SK-N-SH (cell line): ENCODE results near the gene CHAF1A.

Experiments used
- CTCF ChIP-seq: fragments of 200-600 bp; sonication (generic); IDR thresholded peaks from 2 replicates; pipeline ENCODE4 v1.6.1; 2017; ENCODE audit warnings: antibody characterized with exemption, mild to moderate bottlenecking, moderate library complexity
- EP300 ChIP-seq, 2 experiments: IDR thresholded peaks; 2 replicates each; pipeline versions ENCODE4 v1.4.0 to v1.6.1; 2012; ENCODE audit warnings: borderline replicate concordance in 1 of 2, low read depth in 1 of 2, low read length in 1 of 2
- EZH2phosphoT487 ChIP-seq: fragments of 200-600 bp; sonication (generic); IDR thresholded peaks from 2 replicates; pipeline ENCODE4 v1.6.1; 2017; ENCODE audit warnings: low read depth, mixed run types, mild to moderate bottlenecking, antibody characterized with exemption, moderate library complexity, borderline replicate concordance
- GABPA ChIP-seq: IDR thresholded peaks from 2 replicates; pipeline ENCODE4 v1.4.0; 2012; ENCODE audit warnings: low read depth, mild to moderate bottlenecking
- JUND ChIP-seq: IDR thresholded peaks from 2 replicates; pipeline ENCODE4 v1.4.0; 2012
- POLR2AphosphoS5 ChIP-seq: IDR thresholded peaks from 2 replicates; pipeline ENCODE4 v1.6.1; 2012; ENCODE audit warnings: low read depth, low read length
- RAD21 ChIP-seq: IDR thresholded peaks from 2 replicates; pipeline ENCODE4 v1.6.1; 2012; ENCODE audit warnings: mild to moderate bottlenecking, low read length
- RFX5 ChIP-seq: IDR thresholded peaks from 2 replicates; pipeline ENCODE4 v1.6.1; 2012; ENCODE audit warnings: mild to moderate bottlenecking, improper control_type of control experiment, low read length
- SIN3A ChIP-seq: IDR thresholded peaks from 2 replicates; pipeline ENCODE4 v1.6.1; 2012; ENCODE audit warnings: low read depth, mild to moderate bottlenecking, low read length, moderate library complexity, borderline replicate concordance
- TAF1 ChIP-seq: IDR thresholded peaks from 2 replicates; pipeline ENCODE4 v1.6.1; 2012; ENCODE audit warnings: low read depth, mild to moderate bottlenecking, low read length, moderate library complexity, borderline replicate concordance
- USF2 ChIP-seq: fragments of 150-350 bp; IDR thresholded peaks from 2 replicates; pipeline ENCODE4 v1.6.1; 2017; ENCODE audit warnings: antibody characterized with exemption, low read length, low read depth, borderline replicate concordance

GRCh38 chr19:4445963-4446703 lies 43.7 kb downstream of the CHAF1A start:
- no peak for TF ChIP-seq SIN3A
- no peak for TF ChIP-seq JUND
- TF ChIP-seq CTCF: no peak
- TF ChIP-seq EZH2phosphoT487: no peak
- TF ChIP-seq GABPA: no peak
- no peak for TF ChIP-seq USF2
- TF ChIP-seq RFX5: no peak
- no peak for TF ChIP-seq TAF1
- no peak for TF ChIP-seq RAD21
- no peak for TF ChIP-seq EP300 (IDR thresholded peaks at IDR 0.05; ENCODE audit: borderline replicate concordance in 1 of 2, low read depth in 1 of 2, low read length in 1 of 2)
- TF ChIP-seq POLR2AphosphoS5: no peak
